Dendritic cell treated with granulocyte-macrophage colony-stimulating factor and Interleukin-4, amounts not matched to agents 40 ng/mL and 50 ng/mL, for 4 days (primary cell): ENCODE data around the gene EDDM3A.
"Not testable (repeated sequence)": the region's sequence is repeated elsewhere in the genome, so short reads cannot be mapped to it uniquely, and the experiment has no call there.

Source experiments
- H3K27ac Mint-ChIP-seq: one replicate; pipeline ENCODE4 v1.8.0; 2022; ENCODE audit warnings: mild to moderate bottlenecking, mixed read lengths
- H3K27me3 Mint-ChIP-seq: one replicate; pipeline ENCODE4 v1.8.0; 2022; ENCODE audit warnings: mild to moderate bottlenecking, mixed read lengths
- H3K36me3 Mint-ChIP-seq: one replicate; pipeline ENCODE4 v1.8.0; 2022; ENCODE audit warnings: low read depth, mixed read lengths
- H3K4me1 Mint-ChIP-seq: one replicate; pipeline ENCODE4 v1.8.0; 2022; ENCODE audit warnings: low read depth, mixed read lengths
- H3K4me3 Mint-ChIP-seq: one replicate; pipeline ENCODE4 v1.8.0; 2022; ENCODE audit warnings: mild to moderate bottlenecking, moderate library complexity, mixed read lengths
- H3K9me3 Mint-ChIP-seq: one replicate; pipeline ENCODE4 v1.8.0; 2022; ENCODE audit warnings: mixed read lengths
- intact Hi-C: fragments of 100-400 bp; cut with micrococcal nuclease; formaldehyde crosslinking; loops from one replicate; pipeline ENCODE4 v1.15.0; 2022

The EDDM3A gene

DNA sequence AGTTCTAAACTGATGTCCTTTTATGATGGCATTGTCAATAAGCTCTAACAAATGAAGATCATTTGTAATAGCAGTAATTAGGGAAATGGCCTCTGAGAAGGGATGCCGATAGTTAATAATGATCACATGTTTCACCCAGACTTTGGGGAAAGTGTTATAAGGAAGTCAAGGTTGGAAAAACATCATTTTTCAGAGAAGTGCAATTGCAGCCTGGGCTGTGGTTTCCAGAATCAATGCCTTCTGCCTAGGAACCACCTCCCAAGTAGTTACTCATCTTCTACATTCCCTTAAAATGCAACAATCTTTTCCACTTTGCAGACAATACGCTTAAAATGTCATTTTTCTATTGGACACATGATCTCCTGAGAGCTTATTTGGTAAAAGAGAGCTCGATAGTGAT, 879 bp downstream of the EDDM3A start:
- Mint-ChIP-seq H3K27ac (peak overlapping the region; percentile 51), H3K27me3 (no peaks in the 10 kb centered on the region), H3K9me3 (peaks cover 10% of the 10 kb centered on the region), H3K4me3 (no peak overlapping the region), H3K4me1 (peaks cover 35% of the 10 kb centered on the region), H3K36me3 (peaks cover 2% of the 10 kb centered on the region)
- intact Hi-C loops = loop anchor here (5.0 kb wide), 1 partner anchor 49 kb away; no protein-coding TSS in a partner anchor

DNA sequence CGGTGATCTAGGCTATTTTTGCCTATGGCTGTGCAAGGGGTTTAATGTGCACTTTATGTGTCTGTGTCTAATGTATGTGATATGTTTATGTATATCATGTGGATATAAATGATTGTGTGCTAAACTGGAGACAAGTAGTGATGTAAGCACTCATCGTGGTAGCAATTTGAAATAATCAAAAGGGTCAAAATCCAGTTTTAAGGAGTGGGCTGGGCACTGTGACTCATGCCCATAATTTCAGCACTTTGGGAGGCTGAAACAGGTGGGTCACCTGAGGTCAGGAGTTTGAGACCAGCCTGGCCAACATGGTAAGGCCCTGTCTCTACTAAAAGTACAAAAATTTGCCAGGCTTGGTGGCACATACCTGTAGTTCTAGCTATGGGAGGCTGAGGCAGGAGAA, 2.8 kb downstream of the EDDM3A start:
- Mint-ChIP-seq H3K4me3 (no peak overlapping the region), H3K4me1 (peaks cover 35% of the 10 kb centered on the region), H3K27me3 (no peaks in the 10 kb centered on the region)

DNA sequence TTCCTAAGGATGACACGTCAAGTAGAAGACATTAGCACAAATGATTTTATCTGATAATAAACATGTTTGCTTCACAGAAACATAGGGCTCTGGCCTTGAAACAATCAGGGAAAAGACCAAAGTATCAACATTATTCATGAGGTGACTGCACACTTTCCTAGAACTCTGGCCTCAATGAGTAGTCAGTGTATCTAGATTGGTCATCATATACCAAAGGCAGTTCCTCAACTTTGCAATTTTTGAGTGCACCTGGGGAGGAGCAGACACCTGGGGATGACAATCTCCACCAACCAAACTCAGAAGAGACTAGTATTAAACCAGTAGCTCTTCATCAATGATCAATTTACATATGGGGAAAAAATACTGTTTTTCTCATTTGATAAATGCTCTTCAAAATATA, 4.5 kb downstream of the EDDM3A start:
- no peak overlapping the region for H3K27ac Mint-ChIP-seq
- intact Hi-C loops = no loop called here
- peaks cover 22% of the 10 kb centered on the region for H3K36me3 Mint-ChIP-seq
- H3K9me3 Mint-ChIP-seq = peaks cover 31% of the 10 kb centered on the region
- H3K4me3 Mint-ChIP-seq = no peak overlapping the region
- peaks cover 34% of the 10 kb centered on the region for H3K4me1 Mint-ChIP-seq
- no peaks in the 10 kb centered on the region for H3K27me3 Mint-ChIP-seq

More for the DNA sequence above, 2.8 kb downstream of the EDDM3A start:
- intact Hi-C loops = loop anchor here (5.0 kb wide), 1 partner anchor 51 kb away; no protein-coding TSS in a partner anchor
- peaks cover 21% of the 10 kb centered on the region for H3K36me3 Mint-ChIP-seq
- no peak overlapping the region for H3K27ac Mint-ChIP-seq
- H3K9me3 Mint-ChIP-seq = peaks cover 28% of the 10 kb centered on the region

DNA sequence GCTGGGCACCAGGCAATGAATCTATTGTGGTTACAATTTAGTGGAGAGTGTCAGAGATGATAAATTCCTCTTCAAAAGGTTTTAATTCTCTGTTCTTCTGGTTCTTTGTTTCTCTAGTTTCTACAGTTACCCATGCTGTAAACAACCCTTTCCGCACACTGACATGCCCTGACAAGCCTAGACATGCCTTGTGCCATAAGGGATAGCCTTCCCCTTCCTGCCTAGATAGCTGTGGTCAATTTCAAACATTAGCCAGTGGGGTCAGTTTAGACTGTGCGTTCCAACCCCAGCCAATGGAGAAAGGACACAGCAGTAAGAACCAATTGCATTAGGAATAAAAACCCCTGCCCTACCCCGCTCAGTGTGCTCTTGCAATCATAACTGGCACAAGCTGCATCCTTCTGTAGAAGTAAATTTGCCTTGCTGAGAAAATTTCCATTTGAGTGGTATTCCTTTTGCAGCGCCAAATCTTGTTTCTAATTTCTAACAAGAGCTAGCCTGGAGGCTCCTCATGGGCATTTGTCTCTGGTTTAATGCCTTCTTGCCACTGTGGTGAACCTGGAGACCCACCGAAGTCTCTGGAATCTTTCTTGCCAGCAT, 6.4 kb downstream of the EDDM3A start:
- Mint-ChIP-seq H3K36me3 (peaks cover 22% of the 10 kb centered on the region), H3K27ac (no peak overlapping the region), H3K27me3 (no peaks in the 10 kb centered on the region), H3K9me3 (peaks cover 31% of the 10 kb centered on the region), H3K4me3 (no peak overlapping the region), H3K4me1 (peaks cover 15% of the 10 kb centered on the region)
- intact Hi-C loops = no loop called here

GRCh38 chr14:20754308-20754707, 8.6 kb downstream of the EDDM3A start:
- Mint-ChIP-seq H3K27ac (no peak overlapping the region), H3K9me3 (peaks cover 31% of the 10 kb centered on the region), H3K27me3 (no peaks in the 10 kb centered on the region), H3K36me3 (peaks cover 22% of the 10 kb centered on the region), H3K4me3 (no peak overlapping the region), H3K4me1 (peaks cover 19% of the 10 kb centered on the region)
- intact Hi-C loops = no loop called here

DNA sequence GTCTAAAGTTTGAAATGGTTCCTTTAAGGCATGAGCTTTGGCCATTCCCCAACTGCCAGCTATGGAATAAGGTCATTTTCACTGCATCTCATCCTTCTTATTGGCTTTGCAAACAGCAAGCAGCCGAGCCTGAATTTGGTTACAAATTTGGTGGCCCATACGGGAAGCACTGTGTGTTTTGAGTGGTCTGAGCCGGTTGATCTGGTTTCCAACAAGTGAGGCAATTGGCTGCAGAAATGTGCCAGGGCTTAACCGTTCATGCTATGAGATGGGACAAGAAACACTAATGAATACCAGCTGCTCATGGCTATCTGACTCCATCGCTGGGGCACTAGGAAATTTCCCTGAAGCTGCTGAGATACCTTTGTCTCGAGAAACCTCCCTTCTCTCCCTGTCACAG, 9.3 kb downstream of the EDDM3A start:
- H3K36me3 Mint-ChIP-seq = peaks cover 22% of the 10 kb centered on the region
- no peak overlapping the region for H3K4me3 Mint-ChIP-seq
- peaks cover 17% of the 10 kb centered on the region for H3K4me1 Mint-ChIP-seq
- intact Hi-C loops = no loop called here
- H3K9me3 Mint-ChIP-seq = peaks cover 31% of the 10 kb centered on the region
- no peaks in the 10 kb centered on the region for H3K27me3 Mint-ChIP-seq
- peak overlapping the region; percentile 69 for H3K27ac Mint-ChIP-seq

- Mint-ChIP-seq H3K27me3 (no peaks in the 10 kb centered on the region), H3K9me3 (peaks cover 7% of the 10 kb centered on the region), H3K27ac (peak overlapping the region; percentile 67), H3K4me3 (no peak overlapping the region), H3K36me3 (peaks cover 6% of the 10 kb centered on the region), H3K4me1 (peaks cover 17% of the 10 kb centered on the region)
- intact Hi-C loops = no loop called here
Observed at GRCh38 chr14:20757965-20758364, 12.3 kb downstream of the EDDM3A start.

DNA sequence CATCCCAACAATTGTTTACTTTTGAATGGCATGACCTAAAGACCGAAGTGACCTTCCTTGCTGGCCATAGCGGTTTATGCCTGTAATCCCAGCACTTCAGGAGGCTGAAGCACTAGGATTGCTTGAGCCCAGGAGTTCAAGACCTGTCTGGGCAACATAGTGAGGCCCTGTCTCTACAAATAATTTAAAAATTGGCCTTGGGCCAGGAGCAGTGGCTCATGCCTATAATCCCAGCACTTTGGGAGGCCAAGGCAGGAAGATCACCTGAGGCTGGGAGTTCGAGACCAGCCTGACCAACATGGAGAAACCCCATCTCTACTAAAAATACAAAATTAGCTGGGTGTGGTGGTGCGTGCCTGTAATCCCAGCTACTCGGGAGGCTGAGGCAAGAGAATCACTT, 13.8 kb downstream of the EDDM3A start:
- intact Hi-C loops, H3K36me3 Mint-ChIP-seq: not testable (repeated sequence)

DNA sequence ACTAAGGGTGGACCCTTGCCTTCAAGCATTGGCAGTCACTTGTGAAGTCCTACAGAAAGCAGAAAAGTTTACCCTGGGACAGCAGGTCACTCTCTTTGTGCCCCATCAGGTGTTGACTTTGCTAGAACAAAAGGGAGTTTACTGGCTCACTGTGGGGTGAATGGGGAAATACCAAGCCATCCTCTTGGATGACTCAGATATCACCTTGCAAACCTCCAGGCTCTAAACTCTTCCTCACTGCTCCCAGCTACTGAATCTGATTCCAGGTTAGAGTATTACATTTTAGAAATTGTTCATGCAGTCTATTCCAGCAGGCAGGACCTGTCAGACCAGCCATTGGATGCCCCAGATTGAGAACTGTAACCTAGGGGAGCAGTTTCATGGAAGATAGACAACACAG, 15.3 kb downstream of the EDDM3A start:
- no peak overlapping the region for H3K4me3 Mint-ChIP-seq
- intact Hi-C loops = no loop called here
- no peaks in the 10 kb centered on the region for H3K36me3 Mint-ChIP-seq
- peaks cover 35% of the 10 kb centered on the region for H3K4me1 Mint-ChIP-seq
- no peak overlapping the region for H3K27ac Mint-ChIP-seq
- no peaks in the 10 kb centered on the region for H3K27me3 Mint-ChIP-seq
- H3K9me3 Mint-ChIP-seq = no peaks in the 10 kb centered on the region

More for the DNA sequence above, 13.8 kb downstream of the EDDM3A start:
- Mint-ChIP-seq H3K27ac (peak overlapping the region; percentile 32), H3K4me1 (peaks cover 20% of the 10 kb centered on the region)
- not testable (repeated sequence) for H3K27me3 Mint-ChIP-seq, H3K9me3 Mint-ChIP-seq, H3K4me3 Mint-ChIP-seq

DNA sequence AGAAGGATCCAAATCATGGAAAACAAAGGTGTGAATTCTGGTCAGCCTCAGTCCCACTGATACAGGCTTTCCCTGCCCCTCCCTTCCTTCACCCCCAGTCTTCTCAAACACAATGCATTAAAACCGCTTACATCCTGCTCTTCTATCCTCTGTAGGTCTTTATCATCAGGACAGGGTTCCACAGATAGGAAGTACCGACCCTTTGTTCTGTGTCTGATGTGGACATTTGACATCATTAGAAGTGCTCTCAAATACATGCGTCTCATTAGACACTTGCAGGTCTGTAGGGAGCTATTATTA, 22.9 kb downstream of the EDDM3A start:
- intact Hi-C loops = no loop called here
- no peaks in the 10 kb centered on the region for H3K27me3 Mint-ChIP-seq
- H3K4me1 Mint-ChIP-seq = peaks cover 43% of the 10 kb centered on the region
- peak overlapping the region; percentile 53 for H3K27ac Mint-ChIP-seq
- H3K9me3 Mint-ChIP-seq = no peaks in the 10 kb centered on the region
- H3K36me3 Mint-ChIP-seq = no peaks in the 10 kb centered on the region
- no peak overlapping the region for H3K4me3 Mint-ChIP-seq

GRCh38 chr14:20769421-20769820, 23.7 kb downstream of the EDDM3A start:
- no peak overlapping the region for H3K27ac Mint-ChIP-seq
- intact Hi-C loops = no loop called here
- H3K4me3 Mint-ChIP-seq = no peak overlapping the region
- H3K27me3 Mint-ChIP-seq = no peaks in the 10 kb centered on the region
- H3K9me3 Mint-ChIP-seq = no peaks in the 10 kb centered on the region
- peaks cover 40% of the 10 kb centered on the region for H3K4me1 Mint-ChIP-seq
- no peaks in the 10 kb centered on the region for H3K36me3 Mint-ChIP-seq

DNA sequence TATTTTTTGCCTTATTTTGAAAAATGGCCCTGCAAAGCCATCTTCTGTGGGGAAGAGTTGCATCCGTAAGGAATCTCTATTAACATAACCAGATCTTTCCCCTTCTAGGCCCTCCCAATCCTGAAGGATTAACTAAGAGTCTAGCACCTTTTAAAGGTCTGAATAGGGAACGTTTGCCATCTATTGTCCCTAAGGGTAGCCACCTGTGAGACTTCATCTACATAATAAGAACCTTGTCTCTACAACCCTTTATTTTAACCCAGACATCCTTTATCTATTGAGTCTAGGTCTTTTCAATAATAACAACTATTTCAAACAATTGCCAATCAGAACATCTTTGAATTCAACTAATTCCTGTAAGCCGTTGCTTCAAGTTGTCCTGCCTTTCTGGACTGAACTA, 27.0 kb downstream of the EDDM3A start:
- intact Hi-C loops = no loop called here
- Mint-ChIP-seq H3K36me3 (no peaks in the 10 kb centered on the region), H3K27me3 (no peaks in the 10 kb centered on the region), H3K4me1 (peaks cover 41% of the 10 kb centered on the region), H3K27ac (no peak overlapping the region), H3K9me3 (no peaks in the 10 kb centered on the region), H3K4me3 (no peak overlapping the region)

- intact Hi-C loops = no loop called here
- no peaks in the 10 kb centered on the region for H3K36me3 Mint-ChIP-seq
- no peak overlapping the region for H3K27ac Mint-ChIP-seq
Observed at GRCh38 chr14:20774258-20774824, 28.7 kb downstream of the EDDM3A start.

DNA sequence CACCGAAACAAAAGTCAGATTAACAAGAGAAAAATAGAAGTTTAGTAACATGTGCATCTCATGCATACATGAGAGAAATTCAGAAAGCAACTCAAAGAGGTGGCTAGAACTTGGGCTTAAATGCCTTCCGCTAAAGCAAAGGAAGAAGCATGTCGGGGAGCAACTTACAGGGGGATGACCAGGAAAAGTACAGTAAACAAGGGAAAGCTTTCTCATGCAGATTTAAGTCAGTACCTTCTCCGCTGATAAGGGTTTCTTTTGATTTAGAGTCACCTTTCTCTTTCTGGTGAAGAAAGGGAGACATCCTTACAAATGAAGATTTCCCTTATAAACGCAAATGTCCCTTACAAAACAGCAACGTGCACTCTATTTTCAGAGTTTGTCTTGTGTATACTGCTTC, 29.4 kb downstream of the EDDM3A start:
- no peak overlapping the region for H3K4me3 Mint-ChIP-seq
- H3K9me3 Mint-ChIP-seq = no peaks in the 10 kb centered on the region
- intact Hi-C loops = no loop called here
- no peaks in the 10 kb centered on the region for H3K36me3 Mint-ChIP-seq
- no peak overlapping the region for H3K27ac Mint-ChIP-seq
- H3K27me3 Mint-ChIP-seq = no peaks in the 10 kb centered on the region
- H3K4me1 Mint-ChIP-seq = peaks cover 28% of the 10 kb centered on the region

More at GRCh38 chr14:20774258-20774824, 28.7 kb downstream of the EDDM3A start:
- no peak overlapping the region for H3K4me3 Mint-ChIP-seq
- peaks cover 32% of the 10 kb centered on the region for H3K4me1 Mint-ChIP-seq
- H3K9me3 Mint-ChIP-seq = no peaks in the 10 kb centered on the region
- H3K27me3 Mint-ChIP-seq = no peaks in the 10 kb centered on the region

GRCh38 chr14:20775901-20776300, 30.2 kb downstream of the EDDM3A start:
- Mint-ChIP-seq H3K4me1 (peaks cover 31% of the 10 kb centered on the region), H3K4me3 (no peak overlapping the region), H3K9me3 (no peaks in the 10 kb centered on the region), H3K36me3 (peaks cover under 1% of the 10 kb centered on the region), H3K27me3 (no peaks in the 10 kb centered on the region), H3K27ac (no peak overlapping the region)
- intact Hi-C loops = no loop called here
